GM19099 (cell line): ENCODE results near the gene GLI2.

Source experiments
- POLR2A ChIP-seq: IDR thresholded peaks from 3 replicates; pipeline ENCODE4 v1.6.1; 2011; ENCODE audit warnings: low read depth; ENCODE audit not compliant: insufficient read length; ENCODE audit errors: extremely low read depth

The GLI2 gene

DNA sequence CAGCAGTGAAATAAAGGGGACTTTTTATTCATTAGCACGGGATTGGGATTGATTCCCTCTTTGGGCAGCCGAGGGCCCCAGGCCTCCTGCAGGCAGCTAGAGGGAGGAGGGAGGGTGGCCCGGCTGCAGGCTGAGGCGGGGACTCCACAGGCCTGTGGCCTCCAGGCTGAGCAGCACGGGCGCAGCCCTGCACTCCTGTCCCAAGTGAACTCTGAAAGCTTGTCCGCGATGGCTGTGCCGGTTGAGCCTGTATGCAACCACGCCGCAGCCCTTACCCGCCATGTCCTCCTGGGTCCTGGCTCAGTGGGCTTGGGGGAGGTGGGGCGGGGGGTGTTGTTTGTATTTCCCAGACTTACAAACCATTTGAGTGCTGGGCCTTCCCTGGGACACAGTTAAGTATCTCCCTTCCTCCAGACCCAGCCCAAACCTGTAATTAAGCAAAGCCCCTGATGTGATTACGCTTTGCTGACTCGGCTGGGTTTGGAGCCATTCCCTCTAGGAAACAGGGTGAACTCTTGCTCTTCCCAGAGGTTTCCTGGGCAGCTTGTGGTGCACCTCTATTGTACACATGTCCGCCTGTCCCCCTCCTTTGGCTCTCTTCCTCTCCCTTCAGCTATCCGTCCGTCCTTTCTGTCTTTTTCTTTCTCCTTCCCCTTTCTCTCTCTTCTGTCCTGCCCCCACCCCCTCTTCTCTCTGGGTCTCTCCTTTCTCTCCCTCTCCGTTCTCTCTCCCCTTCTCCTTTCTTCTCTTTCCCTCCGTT lies 5.3 kb downstream of the GLI2 start:
- no peak for TF ChIP-seq POLR2A

DNA sequence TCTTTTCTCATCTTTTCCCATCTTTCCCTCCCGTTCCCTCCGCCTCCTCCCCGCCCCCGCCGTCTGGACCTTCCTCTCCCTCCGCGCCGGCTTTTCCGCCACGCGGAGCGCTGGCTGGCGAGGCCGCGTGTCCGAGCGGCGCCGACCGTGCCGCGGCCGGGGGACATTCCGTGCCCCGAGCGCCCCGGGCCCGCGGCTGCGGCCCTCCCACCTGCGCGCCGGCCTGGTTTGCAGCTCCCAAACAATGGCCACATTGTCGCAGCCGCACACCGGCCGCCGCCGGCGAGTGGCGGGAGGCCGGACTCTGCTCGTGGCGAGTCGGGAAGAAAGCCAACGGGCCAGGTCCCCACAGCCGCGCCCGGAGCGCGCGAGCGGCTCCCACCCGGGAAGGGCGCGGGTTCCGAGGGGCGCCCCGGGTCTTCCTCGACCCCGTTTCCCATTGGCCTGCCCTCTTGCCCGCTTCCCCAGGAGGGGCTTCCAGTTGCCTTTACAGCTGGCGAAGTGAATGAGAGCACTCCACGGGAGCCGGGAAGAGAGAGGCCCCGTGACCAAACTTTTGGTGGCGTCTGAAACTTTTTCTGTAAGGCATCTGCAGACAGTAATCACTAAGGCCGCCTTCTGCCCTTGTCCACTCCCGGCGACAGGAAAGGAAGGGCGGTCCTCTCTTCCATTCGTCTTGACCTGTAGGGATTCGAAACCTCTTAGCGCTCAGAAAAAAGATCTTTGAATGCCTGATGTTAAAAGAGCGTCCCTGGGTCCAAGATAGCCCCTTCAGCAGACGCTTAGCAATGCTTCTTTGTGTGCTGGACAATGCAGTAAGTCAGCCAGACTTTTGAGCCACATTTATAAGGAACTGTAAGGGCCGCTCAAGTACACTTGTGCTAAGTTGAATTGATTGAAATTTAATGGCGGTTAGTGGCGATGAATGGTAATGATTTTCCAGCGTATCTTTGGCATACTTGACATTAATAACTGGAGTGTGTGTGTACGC lies 6.2 kb downstream of the GLI2 start:
- TF ChIP-seq POLR2A: no peak

DNA sequence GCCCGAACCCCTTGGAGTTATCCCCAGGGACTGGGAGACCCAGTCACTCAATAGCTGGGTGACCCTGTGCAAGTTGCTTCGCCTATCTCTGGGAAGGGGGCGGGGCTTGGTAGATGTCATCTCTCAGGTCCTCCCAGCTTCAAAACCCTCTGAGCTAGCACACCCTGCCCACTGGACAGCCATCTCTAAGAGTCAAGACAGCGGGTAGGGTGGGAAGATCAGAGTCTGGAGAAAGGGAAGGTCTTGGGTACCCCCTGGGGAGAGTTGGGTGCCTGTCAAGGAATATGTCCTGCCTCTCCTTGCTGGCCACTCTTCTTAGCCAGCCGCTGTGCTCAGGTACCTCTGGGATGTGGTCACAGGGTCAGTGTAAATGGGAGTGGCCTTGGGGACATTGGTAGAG lies 8.0 kb downstream of the GLI2 start:
- no peak for TF ChIP-seq POLR2A

DNA sequence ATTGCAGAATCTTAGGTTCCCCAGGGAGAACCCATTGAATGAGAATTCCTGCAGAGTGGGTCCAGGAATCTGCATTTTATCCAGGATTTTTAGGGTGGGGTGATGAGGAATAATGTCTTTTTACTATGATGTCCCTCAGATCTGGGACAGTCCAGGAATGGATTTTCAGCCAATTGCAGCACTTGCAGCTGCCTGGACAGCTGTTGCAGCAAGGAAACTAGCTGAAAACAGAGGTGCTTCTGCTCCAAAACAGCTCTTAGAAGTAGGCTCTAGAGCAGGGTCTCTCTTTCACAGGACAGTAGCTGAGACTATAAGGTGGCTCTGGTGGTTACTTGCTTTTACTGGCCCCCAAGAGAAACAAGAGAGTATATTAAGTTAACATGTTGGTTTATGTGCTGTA lies 9.1 kb downstream of the GLI2 start:
- no peak for TF ChIP-seq POLR2A

DNA sequence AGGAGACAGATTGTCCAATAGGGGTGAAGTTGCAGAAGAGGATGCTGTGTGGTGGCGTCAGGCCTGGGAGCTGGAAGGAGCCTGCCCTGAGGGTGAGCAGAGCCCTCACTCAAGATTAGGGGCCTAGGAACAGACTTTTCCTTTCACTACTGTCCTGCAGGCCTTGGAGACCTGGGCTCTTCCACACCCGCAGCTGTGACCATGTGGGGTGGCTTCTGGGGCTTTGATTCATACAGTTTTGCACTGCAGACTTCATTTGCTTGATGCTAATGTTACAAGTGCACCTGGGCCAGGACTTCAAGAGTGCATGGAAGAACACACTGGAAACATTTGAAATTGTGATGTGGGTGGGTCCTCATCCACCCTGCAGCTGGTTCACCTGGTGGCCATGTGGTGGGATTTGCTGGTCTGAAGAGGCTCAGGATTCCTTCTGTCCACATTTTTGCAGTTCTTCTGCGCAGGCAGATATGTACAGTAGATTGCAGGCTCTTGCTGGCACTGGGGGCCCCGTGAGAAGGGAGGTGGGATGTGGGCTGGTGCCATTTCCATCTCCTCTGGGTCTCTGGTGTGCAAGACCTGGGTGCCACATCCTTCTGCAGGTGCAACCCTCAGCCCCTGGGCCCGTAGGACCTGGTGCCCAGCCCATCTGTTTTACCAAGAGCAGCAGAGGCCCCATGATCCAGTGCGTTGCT lies 9.9 kb downstream of the GLI2 start:
- TF ChIP-seq POLR2A: no peak

DNA sequence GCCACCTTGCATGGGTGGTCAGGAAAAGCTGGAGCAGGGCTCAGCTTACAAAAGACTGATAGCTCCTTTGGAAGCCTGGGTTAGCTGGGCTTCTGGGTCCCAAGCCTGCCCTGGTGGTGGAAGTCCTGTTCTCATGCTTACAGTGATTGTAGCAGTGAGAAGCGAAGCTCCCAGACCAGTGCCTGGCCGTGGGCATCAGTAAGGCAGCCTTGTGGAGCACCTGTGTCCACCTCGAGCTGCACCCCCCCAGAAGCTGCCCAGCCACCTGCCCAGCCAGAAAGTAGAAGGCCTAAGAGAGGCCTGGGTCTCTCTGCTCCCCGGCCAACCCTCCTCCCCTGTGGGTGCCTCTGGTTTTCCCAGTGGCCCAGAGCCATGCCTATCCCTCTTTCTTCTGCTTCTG lies 10.5 kb downstream of the GLI2 start:
- no peak for TF ChIP-seq POLR2A

DNA sequence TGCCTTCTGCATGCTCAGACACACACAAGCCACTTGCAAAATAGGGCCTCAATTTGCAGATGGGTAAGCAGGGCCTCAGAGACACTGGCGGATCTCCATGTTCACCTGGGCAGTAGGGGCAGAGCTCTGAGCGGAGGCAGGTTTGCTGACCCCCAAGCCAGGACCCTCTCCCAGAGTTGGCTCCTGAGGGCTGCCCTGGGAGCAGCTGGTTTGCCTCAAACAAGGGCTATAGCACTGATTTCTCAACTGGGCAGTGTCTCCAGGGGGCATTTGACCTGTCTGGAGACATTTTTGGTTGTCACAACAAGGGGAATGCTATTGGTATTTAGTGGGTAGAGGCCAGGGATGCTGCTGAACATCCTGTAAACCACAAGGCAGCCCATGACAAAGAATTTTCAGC lies 11.6 kb downstream of the GLI2 start:
- TF ChIP-seq POLR2A: no peak

DNA sequence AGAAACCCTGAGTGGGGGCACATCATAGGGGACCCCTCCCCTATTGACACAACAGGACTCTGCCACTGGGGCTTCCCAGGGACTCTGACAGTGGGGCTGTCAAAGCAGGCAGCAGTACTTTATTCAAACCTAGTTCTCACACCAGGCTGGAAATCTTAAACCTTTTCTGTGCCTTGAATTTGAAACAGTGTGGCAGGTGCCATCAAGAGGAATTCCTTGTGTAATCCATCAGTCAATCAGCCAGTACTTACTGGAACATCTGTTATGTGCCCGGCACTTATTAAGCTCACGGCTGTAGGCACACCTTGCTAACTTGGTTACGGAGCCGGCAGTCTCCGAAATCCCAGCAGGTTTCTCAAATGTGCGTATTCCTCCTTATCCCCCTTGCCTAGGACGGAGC lies 12.0 kb downstream of the GLI2 start:
- TF ChIP-seq POLR2A: no peak

DNA sequence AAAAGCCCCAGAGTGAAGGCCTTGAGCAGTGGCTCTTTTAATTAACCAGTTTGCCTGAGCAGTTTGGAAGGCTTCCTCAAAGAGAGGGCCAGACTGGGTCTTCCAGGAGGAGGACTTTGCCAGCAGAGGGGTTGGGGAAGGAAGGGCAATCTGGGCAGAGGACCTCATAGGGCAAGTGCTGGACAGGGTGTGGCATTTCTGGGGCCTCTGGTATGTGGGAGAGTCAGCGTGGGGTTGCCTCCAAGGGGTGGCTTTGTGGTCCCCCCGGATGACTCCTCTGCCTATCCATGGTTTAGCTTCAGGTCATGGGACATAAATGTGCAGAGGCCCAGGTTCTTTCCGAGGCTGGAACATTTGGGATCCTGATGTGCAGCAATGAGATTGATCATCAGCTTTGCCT lies 12.6 kb downstream of the GLI2 start:
- no peak for TF ChIP-seq POLR2A

DNA sequence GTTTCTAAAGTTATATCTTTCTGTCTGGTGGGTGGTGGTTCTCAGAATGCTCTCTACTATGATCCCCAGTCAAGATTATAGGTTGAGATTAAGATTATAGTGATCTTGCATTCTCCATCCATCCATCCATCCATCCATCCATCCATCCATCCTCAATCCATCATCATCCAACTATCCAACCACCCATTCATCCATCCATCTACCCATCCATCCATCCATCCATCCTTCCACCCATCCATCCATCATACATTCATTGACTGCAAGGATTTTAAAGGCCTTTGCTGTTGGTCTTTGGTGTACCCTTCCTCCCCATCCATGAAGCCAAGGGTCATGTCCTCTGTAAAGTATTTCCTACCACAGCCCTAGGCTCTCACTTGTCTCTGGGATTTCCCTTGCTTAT lies 13.1 kb downstream of the GLI2 start:
- TF ChIP-seq POLR2A: no peak

DNA sequence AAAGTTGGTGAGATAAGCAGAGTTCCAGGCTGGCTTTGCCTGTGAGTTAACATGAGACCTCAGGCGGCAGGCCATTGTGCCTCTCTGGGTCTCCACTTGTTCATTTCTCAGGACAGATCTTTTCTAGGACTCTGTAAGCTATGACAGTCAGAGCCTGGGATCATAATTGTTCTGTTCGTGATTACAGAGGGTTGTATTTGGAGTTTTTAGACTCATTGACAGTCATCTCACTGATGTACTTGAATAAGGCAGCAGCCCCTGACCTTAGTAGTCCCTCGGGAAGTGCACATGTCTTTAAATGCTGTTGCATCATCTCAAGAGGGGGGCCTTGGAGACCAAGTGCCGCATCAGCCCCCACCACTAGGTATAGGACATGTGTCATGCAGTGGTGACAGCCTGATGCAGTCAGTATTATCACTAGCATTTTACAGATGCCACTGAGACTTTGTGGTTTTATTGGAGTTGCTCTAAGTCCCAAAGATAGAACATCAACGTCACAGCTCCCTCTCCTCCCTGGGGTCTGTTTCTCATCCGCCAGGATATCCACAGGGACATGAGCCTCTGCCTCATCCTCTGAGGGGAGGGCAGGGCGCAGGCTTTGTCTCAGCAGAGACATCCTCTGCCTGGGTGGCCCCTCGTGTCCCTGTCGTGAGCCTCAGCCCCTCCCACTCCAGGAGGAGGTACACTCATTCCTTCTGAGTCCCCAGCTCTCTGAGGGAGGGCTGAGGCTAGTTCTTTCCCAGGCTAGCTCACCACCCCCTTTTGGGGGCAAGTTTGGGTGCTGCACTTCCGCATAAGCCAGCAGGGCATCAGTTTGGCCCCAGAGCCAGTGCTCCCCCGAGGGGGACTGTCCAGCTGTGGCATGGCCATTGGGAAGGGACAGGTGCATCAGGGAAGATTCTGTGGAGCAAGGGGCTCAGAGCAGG lies 14.1 kb downstream of the GLI2 start:
- no peak for TF ChIP-seq POLR2A

DNA sequence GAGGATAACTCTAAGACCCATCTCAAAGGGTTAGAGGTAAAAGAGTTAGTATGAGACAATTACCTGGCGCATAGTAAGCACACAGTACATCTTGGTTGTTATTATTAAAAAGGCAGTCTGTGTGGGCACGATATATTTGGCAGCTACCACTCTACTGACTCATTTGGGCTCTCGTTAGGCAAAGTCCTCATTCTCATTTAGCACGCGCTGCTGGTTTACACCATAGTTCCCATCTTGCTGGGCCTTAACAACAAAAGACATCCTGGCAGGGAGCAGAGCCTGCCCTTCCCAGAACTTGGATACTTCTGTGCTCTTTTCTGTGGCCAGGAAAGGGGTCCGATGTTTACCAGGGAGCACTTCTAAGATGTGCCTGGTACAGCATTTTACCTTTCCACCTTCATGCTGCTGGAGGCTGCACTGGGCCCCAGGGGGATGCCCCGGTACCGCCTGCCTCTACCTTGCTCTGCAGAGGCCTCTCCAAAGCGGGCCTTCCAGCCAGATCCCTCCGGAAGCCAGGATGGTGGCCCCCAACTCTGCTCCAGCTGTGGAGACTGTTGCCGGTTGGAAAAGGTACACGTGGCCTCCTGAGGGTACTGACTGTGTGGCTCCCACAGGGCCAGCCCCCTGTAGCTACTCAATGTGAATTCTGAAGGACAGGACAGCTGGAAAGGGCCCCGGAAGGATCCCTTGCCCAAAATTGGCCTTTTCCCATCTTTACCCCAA lies 15.0 kb downstream of the GLI2 start:
- TF ChIP-seq POLR2A: no peak

DNA sequence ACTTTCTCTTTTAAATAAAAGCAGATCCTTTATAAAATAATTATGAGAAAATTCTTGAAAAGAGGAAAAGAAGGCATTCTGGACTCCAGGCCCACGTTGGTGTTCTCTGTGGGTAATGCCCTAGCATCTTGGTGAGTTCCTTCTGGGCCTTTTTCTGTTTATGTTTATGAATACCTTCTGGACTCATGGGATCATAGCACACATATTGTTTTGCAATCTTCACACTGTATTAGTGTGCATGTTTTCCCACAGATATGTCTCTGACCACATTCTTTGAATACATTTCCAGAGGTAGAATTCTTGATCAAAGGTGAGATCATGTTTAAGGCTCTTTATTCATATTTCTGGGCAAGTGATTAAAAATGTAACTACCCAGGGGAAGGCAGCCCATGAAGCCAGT lies 15.9 kb downstream of the GLI2 start:
- TF ChIP-seq POLR2A: no peak
